Heart left ventricle (tissue), 13 donors: ENCODE results near the gene FPR2.

Experiments used
- POLR2A ChIP-seq, 2 donors: fragments of 450-650 bp; IDR thresholded peaks; one replicate each; pipeline ENCODE4 v1.6.1; 2017; ENCODE audit warnings: antibody characterized with exemption in 2 of 2, mild to moderate bottlenecking in 2 of 2, moderate library complexity in 2 of 2
- TF ChIP-seq, protein P1 (sequence below), 12 donors: fragments of 200-600 bp; sonication (generic) in 4 of 12; IDR thresholded peaks; one replicate each; pipeline versions ENCODE4 v1.5.0 to v1.8.0; 2018 to 2022; ENCODE audit warnings: antibody characterized with exemption in 12 of 12, mild to moderate bottlenecking in 5 of 12
- donor health status: ischemic (EF 13 %, LVEDD 7.1; RV severe dilation, severe dysfunction).
- donor health status: DM: no; HTN: yes; CAD: no.
- donor health status: DM: no; HTN: no; CAD: no.
- donor health status: ischemic (EF 25% LVEDD 6.9; RV normal size, moderate dysfunction).
- donor health status: ischemic (EF 25% LVEDD 5.7; RV mildly dilated, moderate dysfunction).
- donor health status: ischemic (EF 35%, LVEDD 5.7; RV mildly dilated, moderate dysfunction).
- donor health status: nonischemic (EF 11% LVEDD 7.7; RV severe dilation, severe dysfunction).
- donor health status: DM: yes; HTN: yes; CAD: no.
- donor health status: PGD.
- donor health status: ischemic (EF 29% LVEDD 5.4; RV normal size, mild dysfunction).
- donor health status: nonischemic (EF 23%, LVEDD 6.1; RV moderate dilation, normal function).

- TF ChIP-seq, protein P1, sequence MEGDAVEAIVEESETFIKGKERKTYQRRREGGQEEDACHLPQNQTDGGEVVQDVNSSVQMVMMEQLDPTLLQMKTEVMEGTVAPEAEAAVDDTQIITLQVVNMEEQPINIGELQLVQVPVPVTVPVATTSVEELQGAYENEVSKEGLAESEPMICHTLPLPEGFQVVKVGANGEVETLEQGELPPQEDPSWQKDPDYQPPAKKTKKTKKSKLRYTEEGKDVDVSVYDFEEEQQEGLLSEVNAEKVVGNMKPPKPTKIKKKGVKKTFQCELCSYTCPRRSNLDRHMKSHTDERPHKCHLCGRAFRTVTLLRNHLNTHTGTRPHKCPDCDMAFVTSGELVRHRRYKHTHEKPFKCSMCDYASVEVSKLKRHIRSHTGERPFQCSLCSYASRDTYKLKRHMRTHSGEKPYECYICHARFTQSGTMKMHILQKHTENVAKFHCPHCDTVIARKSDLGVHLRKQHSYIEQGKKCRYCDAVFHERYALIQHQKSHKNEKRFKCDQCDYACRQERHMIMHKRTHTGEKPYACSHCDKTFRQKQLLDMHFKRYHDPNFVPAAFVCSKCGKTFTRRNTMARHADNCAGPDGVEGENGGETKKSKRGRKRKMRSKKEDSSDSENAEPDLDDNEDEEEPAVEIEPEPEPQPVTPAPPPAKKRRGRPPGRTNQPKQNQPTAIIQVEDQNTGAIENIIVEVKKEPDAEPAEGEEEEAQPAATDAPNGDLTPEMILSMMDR (IDR thresholded peaks at IDR 0.05) = no peak
- no peak for TF ChIP-seq POLR2A (IDR thresholded peaks at IDR 0.05)
Observed at GRCh38 chr19:51788029-51788428, 27.0 kb downstream of the FPR2 start.
